ENCODE results near the gene AOPEP. TPM values are rescaled to one million over a fixed set of nuclear protein-coding genes. Genes with fewer than 3 reads are reported as not detected.
"Not testable (repeated sequence)": the region's sequence is repeated elsewhere in the genome, so short reads cannot be mapped to it uniquely, and the experiment has no call there.

The AOPEP gene
- total RNA-seq, 4 donors from 2014 or later, result 305 to 458 (median 419) TPM

DNA sequence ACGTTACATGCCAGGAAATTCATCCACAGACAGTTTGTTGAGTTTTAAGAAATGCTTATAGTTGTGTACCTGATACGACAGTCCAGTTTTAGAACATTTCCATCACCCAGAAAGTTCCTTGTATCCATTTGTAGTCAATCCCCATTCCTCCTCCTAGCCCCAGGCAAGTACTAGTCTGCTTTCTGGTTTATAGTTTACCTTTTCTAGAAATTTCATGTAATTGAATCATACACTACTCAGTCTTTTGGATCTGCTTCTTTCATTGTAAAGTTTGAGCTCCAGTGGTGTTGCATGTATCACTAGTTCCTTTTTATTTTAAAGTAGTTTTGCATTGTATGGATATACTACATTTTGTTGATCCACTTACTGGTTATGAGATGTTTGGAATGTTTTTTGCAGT, 291.2 kb downstream of the AOPEP start:
- Histone ChIP-seq H3K27me3 (no peaks in the 10 kb centered on the region), H3K27ac (replicated peaks in 1 of 4) (peak overlapping the region; percentile 75 to 99 (median 88)), H3K9me3 (no peaks in the 10 kb centered on the region), H3K4me1 (peaks cover 67 to 100% (median 100%) of the 10 kb centered on the region in 4 donors), H3K4me3 (peak overlapping the region in 2 of 4 donors; percentile 12 to 36), H3K36me3 (peaks cover 22 to 73% (median 56%) of the 10 kb centered on the region in 4 donors)
- TF ChIP-seq POLR2AphosphoS5 (IDR thresholded peaks at IDR 0.05) (no peak), EP300 (IDR thresholded peaks at IDR 0.05) (no peak), POLR2A (IDR thresholded peaks at IDR 0.05; ENCODE audit: low read depth) (no peak)
- TF ChIP-seq, protein P1, sequence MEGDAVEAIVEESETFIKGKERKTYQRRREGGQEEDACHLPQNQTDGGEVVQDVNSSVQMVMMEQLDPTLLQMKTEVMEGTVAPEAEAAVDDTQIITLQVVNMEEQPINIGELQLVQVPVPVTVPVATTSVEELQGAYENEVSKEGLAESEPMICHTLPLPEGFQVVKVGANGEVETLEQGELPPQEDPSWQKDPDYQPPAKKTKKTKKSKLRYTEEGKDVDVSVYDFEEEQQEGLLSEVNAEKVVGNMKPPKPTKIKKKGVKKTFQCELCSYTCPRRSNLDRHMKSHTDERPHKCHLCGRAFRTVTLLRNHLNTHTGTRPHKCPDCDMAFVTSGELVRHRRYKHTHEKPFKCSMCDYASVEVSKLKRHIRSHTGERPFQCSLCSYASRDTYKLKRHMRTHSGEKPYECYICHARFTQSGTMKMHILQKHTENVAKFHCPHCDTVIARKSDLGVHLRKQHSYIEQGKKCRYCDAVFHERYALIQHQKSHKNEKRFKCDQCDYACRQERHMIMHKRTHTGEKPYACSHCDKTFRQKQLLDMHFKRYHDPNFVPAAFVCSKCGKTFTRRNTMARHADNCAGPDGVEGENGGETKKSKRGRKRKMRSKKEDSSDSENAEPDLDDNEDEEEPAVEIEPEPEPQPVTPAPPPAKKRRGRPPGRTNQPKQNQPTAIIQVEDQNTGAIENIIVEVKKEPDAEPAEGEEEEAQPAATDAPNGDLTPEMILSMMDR (IDR thresholded peaks at IDR 0.05), result no peak
- DNase-seq (ENCODE audit: extremely low spot score), result no peak
- WGBS, result 62% methylated on average over 2 of the region's 2 CpGs
- intact Hi-C loops (cut with DNase I), result no loop called here

GRCh38 chr9:95018099-95018936, 291.8 kb downstream of the AOPEP start:
- intact Hi-C loops (cut with DNase I), result no loop called here
- Histone ChIP-seq H3K4me1 (peaks cover 70 to 100% (median 100%) of the 10 kb centered on the region in 4 donors), H3K27ac (replicated peaks in 1 of 4) (peak overlapping the region; percentile 75 to 99 (median 88)), H3K4me3 (peak overlapping the region; percentile 18 to 39 (median 31)), H3K27me3 (no peaks in the 10 kb centered on the region), H3K9me3 (no peaks in the 10 kb centered on the region), H3K36me3 (peaks cover 22 to 73% (median 56%) of the 10 kb centered on the region in 4 donors)
- DNase-seq (ENCODE audit: extremely low spot score), result no peak
- WGBS, result 25% methylated on average over 11 of the region's 11 CpGs
- no peak for TF ChIP-seq POLR2A (IDR thresholded peaks at IDR 0.05; ENCODE audit: low read depth)
- TF ChIP-seq POLR2AphosphoS5 (IDR thresholded peaks at IDR 0.05), result peak; percentile 77 to 81
- no peak for TF ChIP-seq EP300 (IDR thresholded peaks at IDR 0.05)

- WGBS, result 79% methylated on average over 6 of the region's 6 CpGs
- Histone ChIP-seq H3K36me3 (peaks cover 22 to 54% (median 45%) of the 10 kb centered on the region in 4 donors), H3K4me1 (peaks cover 88 to 100% (median 100%) of the 10 kb centered on the region in 4 donors), H3K27ac (replicated peaks in 1 of 4) (peak overlapping the region; percentile 78 to 99 (median 88))
- DNase-seq (ENCODE audit: extremely low spot score); intact Hi-C loops (cut with DNase I); H3K9me3 ChIP-seq; H3K4me3 ChIP-seq; H3K27me3 ChIP-seq: not testable (repeated sequence)
- peak in 1 of 2 donors; percentile 3 for TF ChIP-seq POLR2AphosphoS5 (IDR thresholded peaks at IDR 0.05)
Observed at GRCh38 chr9:95020644-95021043, 294.1 kb downstream of the AOPEP start.

DNA sequence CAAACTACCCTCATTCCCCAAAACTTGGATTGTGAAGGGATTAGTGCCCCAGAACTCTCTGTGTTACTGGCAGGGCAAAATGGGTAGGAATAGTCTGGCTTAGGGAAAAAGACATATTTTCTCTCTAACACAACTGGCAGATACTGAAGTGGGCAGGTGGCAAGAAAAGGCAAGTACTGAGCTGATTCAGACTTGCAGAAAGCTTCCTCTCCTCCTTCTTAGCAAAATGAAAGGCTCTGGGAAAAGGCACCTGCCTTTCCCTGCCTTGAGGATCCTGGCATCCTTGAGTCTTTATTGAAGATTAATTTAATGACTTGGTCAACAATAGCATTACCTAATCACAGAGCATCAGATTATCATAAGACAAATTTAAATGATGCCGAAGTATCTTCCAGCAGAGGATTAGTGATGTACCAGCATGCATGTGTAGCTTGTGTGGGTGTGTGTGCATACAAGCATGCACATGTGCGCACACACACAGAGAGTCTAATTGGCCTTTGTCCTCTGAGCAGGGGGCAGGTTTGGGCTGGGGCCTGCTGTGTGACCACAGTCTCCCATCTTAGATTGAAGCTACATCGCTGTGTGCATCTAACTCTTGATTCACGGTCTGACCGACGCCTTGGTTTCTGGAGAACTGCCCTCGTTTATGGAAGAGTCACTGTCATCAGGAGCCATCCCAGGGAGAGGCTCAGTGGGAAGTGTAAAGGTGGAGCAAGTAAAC, 294.8 kb downstream of the AOPEP start:
- intact Hi-C loops (cut with DNase I), result no loop called here
- no peak for DNase-seq (ENCODE audit: extremely low spot score)
- peak; percentile 31 to 35 for TF ChIP-seq POLR2AphosphoS5 (IDR thresholded peaks at IDR 0.05)
- TF ChIP-seq EP300 (IDR thresholded peaks at IDR 0.05), result no peak
- H3K36me3 ChIP-seq, result peaks cover 19 to 48% (median 39%) of the 10 kb centered on the region in 4 donors
- peak overlapping the region; percentile 78 to 99 (median 88) for H3K27ac ChIP-seq (replicated peaks in 1 of 4)
- H3K4me3 ChIP-seq, result peak overlapping the region in 1 of 4 donors; percentile 13
- no peaks in the 10 kb centered on the region for H3K27me3 ChIP-seq
- peaks cover 90 to 100% (median 100%) of the 10 kb centered on the region in 4 donors for H3K4me1 ChIP-seq
- 55% methylated on average over 7 of the region's 7 CpGs for WGBS
- H3K9me3 ChIP-seq, result no peaks in the 10 kb centered on the region

DNA sequence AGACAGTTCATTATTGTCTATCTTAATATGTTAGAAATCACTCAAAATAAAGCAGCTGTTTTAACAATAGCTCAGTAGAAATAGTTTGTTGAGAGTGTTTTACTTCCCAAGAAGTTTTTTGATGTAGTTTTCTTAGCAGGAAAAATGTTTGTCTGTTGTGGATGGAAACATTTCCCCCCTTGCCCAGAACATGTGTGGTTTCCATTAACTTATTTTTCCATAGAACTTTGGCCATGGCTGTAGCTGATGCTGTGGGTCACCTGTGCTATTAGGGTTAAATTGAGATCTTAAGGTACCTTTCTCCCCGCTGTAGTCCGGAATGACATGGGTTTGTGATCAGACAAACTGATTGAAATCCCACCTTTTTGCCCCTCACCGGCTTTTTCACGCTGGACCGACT, 296.2 kb downstream of the AOPEP start:
- H3K4me1 ChIP-seq, result peaks cover 87 to 100% (median 100%) of the 10 kb centered on the region in 4 donors
- H3K36me3 ChIP-seq, result peaks cover 9 to 40% (median 27%) of the 10 kb centered on the region in 4 donors
- TF ChIP-seq, protein P1 (IDR thresholded peaks at IDR 0.05), result no peak
- TF ChIP-seq POLR2A (IDR thresholded peaks at IDR 0.05; ENCODE audit: low read depth) (no peak), EP300 (IDR thresholded peaks at IDR 0.05) (no peak), POLR2AphosphoS5 (IDR thresholded peaks at IDR 0.05) (no peak)
- DNase-seq (ENCODE audit: extremely low spot score), result no peak
- H3K27me3 ChIP-seq, result no peaks in the 10 kb centered on the region
- WGBS, result 82% methylated on average over 5 of the region's 5 CpGs
- intact Hi-C loops (cut with DNase I), result no loop called here
- no peak overlapping the region for H3K4me3 ChIP-seq
- H3K27ac ChIP-seq (replicated peaks in 1 of 4), result peak overlapping the region; percentile 78 to 99 (median 88)
- no peaks in the 10 kb centered on the region for H3K9me3 ChIP-seq

Measured in esophagus muscularis mucosa (tissue), 4 donors.